SU-DHL-6 (cell line): ENCODE data around the gene ZNF320.

Experiments used
- EZH2phosphoT487 ChIP-seq: fragments of 200-600 bp; sonication (generic), shearing (Covaris generic); conservative IDR thresholded peaks from 2 replicates; pipeline ENCODE4 v1.6.1; 2018; ENCODE audit warnings: mild to moderate bottlenecking, antibody characterized with exemption, low read length, moderate library complexity, mixed read lengths
- TF ChIP-seq, protein P1 (sequence below): fragments of 200-600 bp; sonication (generic); IDR thresholded peaks from one replicate; pipeline ENCODE4 v1.5.1; 2017; ENCODE audit warnings: antibody characterized with exemption, mild to moderate bottlenecking, low read length, moderate library complexity; ENCODE audit not compliant: insufficient read depth, poor library complexity, severe bottlenecking

DNA sequence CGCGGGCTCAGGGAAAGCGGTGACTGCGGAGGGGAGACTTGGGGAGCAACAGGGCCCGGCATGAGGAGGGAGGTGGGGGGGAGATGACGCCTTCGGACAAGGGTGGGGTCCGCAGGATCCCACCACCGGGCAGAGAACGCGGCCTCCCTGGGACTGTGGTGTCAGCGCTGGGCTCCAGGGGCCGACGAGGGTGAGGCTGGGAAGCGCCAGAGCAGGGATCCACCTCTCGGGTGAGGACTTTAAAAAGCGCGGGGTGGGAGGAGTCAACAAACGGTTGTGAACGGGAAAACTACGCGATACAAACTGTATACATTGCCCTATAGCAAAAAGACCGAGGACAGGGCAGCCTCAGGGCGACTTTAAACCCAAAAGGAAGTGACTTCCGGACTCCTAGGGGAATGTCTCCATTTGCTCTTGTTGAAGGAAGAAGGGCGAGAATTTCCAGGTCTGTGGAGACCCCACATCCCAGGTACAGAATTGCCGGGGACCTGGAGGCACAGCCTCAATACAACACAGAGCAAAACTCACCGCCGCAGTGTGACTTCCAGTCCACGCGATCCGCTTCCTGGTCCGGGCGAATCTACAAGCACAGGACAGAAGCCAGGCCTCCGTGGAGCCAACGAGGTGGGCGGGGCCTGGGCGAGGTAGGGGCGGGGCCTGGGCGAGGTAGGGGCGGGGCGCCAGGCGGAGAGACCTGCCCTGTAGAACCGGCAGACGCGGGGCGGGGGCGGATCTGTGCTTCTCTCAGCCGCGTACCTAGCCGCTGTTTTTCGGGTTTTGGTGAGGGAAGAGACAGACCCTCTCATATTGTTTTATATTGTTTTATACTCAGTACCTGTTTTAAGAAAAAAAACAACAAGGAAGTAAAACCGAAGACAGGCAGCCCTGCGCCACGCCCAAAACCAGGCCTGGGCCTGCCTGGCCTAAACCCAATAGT is 25.7 kb upstream of the ZNF320 start, which contains the start of gene ZNF888:
- no peak for TF ChIP-seq EZH2phosphoT487
- TF ChIP-seq, protein P1, sequence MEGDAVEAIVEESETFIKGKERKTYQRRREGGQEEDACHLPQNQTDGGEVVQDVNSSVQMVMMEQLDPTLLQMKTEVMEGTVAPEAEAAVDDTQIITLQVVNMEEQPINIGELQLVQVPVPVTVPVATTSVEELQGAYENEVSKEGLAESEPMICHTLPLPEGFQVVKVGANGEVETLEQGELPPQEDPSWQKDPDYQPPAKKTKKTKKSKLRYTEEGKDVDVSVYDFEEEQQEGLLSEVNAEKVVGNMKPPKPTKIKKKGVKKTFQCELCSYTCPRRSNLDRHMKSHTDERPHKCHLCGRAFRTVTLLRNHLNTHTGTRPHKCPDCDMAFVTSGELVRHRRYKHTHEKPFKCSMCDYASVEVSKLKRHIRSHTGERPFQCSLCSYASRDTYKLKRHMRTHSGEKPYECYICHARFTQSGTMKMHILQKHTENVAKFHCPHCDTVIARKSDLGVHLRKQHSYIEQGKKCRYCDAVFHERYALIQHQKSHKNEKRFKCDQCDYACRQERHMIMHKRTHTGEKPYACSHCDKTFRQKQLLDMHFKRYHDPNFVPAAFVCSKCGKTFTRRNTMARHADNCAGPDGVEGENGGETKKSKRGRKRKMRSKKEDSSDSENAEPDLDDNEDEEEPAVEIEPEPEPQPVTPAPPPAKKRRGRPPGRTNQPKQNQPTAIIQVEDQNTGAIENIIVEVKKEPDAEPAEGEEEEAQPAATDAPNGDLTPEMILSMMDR, result no peak
